ENCODE measurements around the gene CSNK1D.

CSNK1D gene

DNA sequence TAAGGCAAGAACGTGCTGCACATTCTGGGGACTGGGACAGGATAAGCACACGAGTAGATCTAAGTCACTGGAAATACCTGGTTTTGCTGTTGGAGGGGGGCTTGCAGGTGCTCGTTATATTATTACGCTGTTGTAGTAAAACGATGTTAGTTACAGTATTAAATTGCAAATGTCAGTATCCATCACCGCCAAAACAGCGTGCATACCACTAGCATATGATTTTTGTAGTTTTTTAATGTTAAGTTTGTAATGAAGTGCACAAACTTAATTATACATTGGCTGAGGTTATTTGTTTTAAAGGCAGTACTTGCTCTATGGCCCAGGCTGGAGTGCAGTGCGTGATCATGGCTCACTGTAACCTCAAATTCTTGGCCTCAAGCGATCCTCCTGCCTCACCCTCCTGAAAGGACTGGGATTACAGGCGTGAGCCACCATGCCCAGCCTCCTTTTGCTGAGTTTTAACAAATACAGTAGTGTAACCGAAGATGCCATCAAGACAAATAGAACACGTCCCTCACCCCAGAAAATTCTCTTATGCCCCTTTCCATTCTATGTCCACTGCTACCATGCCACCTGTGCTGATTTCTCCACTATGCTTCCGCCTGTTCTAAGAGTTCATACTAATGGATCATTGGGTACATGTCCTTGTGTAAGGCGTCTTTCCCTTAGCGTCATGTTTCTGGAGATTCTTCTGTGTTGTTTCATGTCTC, 20.7 kb upstream of the CSNK1D start:
- no peak for DNase-seq

DNA sequence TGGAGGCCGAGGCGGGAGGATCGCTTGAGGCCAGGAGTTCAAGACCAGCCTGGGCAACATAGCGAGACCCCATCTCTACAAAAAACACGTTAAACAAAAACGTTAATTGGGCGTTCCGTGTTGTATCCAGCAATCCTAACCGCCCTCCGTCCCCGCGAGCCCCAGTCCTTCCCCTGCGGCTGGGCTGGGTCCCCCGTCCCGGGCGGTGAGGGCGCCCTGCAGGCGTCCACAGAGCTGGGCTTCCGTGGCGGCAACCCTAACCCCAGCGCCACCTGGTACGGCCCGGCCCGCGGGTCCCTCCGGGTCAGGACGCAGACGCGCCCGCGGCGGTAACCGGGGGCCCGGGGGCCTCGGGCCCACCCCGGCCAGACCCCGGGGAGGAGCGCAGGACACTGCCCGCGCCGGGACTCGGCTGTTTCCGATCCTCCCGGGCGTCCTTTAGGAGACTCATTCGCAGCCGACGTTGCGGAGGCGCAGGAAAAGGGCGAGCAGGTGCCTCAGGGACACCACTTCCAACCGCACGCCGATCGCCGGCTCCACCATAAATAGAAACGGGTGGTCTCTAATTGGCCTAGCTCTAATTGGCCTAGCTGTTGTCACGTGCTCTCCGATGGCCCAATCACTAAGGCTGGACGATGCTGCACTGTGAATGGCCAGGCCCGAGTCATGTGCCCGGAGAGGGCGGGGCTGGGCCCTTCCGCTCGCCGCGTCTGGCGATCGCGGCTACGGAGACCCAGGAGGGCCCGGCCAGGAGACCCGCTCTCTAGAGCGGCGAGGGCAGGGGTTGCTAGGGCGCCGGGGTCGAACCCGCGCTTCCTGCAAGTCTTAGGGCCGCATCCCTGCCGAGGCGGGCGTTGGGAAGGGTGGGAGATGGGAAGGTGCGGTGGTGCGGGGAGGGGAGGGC, 19.0 kb upstream of the CSNK1D start:
- DNase-seq = peak; percentile 98

DNA sequence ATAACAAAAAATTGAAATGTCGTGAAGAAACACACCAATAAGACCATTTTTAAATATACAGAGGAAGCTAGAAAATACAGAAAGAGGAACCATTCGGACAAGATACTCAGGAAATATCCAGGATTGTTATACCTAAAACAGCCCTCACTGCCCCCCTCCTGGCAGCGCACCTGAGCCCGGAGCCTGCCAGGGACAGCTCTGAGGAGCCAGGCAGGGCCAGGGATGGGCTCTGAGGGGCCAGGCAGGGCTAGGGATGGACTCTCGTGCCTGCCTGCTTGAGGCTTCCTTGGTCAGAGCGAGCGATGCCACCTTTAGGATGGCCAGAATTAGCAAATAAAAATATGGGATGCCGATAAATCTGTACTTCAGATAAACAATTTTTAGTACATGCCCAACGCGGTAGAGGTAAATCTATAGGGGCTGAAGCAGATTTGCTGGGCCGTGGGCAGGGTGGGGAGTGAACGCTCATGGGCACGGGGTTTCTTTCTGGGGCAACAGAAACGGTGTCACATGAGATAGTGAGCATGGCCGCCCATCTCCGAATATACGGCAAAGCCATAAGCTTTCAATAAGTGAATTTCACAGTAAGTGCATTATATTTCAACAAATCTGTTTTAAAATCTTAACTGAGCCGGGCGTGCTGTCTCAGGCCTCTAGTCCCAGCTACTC, 18.2 kb upstream of the CSNK1D start:
- DNase-seq = no peak

DNA sequence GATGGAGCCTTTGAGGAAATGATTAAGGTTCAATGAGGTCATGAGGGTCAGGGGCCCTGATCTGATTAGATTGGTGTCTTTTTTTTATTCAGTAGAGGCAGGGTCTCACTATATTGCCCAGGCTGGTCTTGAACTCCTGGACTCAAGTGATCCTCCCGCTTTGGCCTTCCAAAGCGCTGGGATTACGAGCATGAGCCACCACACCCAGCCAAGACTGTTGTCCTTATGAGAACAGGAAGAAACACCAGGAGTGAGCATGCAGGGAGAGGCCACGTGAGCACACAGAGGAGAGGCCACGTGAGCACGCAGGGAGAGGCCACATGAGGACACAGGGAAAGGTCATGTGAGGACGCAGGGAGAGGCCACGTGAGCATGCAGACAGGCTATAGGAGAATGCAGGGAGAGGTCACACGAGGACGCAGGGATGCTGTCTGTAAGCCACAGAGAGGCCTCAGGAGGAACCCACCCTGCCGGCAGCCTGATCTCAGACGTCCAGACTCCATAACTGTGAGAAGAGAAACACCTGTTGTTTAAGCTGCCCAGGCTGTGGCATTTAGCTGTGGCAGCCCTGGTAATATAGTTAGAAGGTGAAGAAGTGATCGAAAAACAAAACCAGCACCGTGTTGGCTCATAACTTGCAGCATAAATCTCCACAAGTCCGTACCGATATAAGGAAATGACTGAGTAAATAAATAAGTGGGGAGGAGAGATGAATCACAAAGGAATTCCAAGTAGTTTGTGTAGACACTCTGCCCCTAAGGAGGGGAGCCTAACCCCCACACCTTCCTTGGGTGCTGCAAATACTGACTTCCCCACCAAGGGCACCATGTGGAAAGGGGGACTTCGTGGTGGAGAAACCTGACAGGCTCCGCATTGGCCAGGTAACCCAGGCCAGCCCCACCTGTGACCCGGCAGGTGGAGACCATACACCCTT, 14.6 kb upstream of the CSNK1D start:
- DNase-seq = no peak

DNA sequence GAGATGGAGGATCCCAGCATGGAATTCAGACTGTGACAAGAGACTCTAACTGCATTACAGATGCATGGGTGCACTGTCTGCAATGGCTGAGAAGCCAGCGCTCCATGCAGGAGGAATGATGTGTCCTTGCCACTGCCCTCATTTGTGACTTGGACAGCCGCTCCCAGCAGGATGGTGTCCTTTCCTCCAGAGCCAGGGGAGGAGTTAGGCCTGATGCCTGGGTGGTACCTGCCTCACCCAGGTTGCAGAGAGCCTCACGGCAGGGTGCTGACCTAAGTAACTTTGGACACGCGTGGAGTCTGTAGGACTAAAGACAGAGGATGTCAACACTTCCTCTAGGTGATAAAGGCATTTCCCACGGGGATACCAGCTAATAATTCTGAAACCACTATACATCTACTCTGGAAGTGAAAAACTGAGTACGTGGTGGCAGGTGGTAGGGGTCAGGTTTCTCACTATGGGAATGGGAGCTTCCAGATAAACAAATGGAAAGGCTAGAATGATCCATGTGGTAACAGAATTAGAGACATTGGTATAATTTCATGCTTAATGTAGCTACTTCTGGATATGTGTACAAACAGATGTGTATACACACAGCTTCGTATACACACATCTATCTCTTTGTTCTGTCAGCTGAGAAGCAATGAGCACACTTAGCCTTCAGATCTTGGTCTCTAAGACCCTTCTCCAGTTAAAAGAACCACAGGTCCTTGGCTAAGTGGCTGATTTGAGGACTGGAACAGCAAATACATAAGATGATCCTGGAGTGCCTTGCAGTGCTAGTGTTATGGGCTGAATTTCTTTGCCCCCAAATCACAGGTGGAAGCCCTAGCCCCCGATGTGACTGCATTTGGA, 13.7 kb upstream of the CSNK1D start:
- DNase-seq = no peak

DNA sequence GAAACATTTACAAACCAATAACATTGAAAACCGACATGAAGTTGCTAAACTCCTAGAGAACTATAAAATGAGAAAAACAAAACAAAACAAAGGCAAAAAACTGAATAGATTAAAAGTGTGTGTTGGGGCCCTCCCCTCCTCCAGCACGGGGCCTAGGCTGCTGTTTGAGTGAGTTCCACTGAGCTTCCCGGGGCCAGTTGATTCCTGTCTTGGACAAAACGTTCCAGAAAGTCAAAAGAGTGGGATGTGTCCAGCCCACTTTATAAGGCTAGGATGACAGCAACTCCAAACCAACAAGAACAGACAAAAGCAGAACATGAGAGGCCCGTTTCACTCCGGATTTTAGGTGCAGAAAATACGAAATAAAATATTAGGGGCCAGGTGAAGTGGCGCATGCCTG, 11.6 kb upstream of the CSNK1D start:
- no peak for DNase-seq

DNA sequence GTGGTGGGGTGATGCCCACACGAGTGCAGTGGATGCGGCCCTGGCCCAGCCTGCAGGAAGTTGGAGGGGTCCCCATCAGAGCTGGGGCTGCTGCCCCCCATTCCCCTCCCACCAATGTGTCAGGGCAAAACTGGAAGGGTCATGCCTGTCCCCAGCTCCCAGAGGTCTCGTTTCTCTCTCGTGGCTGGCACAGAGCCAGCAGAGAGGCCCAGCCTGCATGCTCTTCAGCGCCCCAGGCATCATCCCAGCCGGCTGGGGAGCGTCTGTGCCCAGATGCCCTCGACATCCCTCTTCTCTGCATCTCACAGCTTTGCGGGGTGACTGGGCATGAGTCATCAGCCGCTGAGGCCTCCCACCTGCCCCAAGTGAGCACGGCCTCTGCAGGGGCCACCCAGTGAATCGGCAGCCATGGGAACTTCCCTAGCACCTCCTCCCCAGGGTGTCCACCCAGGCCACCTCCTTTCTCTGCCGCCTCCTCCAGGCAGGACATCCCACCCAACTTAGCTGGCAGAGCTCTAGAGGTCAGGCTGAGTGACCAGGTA, 9.8 kb upstream of the CSNK1D start:
- no peak for DNase-seq

DNA sequence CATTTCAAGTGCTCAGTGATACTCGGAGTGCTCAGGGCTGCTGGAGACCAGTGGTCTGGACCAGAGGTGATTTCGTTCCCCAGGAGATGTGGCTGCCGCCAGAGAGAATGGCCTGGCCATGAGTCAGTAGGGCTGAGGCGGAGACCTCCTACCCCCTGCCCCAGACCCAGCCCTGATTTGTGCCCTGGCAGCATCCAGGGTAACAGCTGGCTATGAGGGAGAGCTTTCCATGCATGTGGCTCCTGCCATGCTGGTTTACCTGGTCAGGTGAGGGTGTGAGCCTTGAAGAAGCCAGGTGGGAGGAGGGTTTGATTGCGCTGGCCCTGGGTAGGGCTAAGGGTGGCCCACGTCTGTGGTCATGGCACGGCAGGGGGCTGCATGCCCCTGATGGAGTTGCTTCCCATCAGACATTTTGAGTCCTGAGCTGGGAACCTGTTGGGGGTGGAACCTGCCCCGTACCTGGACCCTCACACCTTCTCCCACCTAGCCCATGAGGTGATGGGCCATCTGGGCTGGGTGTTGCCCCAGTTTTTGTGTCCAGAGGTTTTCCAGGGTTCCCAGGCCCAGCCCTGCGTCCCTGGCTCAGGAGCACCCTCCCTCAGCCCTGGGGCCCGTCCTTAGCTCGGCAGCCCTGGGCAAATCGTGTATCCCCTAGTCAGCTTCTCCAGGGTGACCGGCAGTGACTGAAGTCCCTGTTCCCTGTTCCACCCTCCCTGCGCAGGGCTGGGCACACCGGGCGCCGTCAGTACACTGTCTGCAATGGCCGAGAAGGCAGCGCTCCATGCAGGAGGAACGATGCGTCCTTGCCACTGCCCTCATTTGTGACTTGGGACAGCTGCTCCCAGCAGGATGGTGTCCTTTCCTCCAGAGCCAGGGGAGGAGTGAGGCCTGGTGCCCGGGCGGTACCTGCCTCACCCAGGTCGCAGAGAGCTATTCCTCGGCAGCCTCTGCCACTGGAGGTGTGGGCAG, 9.0 kb upstream of the CSNK1D start:
- no peak for DNase-seq

DNA sequence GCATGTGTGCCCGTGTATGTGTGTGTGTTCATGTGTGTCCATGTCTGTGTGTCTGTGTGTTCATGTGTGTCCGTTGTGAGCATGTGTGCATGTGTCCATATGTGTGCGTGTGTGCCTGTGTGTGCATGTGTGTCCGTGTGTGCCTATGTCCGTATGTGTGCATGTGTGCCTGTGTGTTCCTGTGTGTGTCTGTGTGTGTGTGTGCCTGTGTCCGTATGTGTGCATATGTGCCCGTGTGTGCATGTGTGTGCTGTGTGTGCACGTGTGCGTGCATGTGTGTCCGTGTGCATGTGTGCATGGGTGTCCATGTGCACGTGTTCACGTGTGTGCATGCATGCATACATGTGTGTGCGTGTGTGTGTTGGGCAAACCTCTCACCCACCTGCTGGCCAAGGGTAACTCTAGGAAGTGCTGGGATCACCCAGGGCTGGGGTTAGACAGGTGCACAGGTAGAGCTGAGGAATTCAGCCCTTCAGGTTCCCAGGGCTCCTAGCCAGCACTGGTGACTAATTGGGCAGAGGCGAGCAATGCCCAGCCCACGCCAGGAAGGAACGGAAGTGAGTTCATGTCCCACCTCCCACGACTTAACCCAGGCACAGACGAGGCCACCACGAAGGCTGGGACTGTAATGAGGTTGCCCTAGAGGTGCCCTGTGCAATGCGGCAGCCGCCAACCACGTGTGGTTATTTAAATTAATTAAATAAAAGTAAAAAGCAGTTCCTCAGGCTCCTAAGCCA, 8.2 kb upstream of the CSNK1D start:
- DNase-seq = no peak

DNA sequence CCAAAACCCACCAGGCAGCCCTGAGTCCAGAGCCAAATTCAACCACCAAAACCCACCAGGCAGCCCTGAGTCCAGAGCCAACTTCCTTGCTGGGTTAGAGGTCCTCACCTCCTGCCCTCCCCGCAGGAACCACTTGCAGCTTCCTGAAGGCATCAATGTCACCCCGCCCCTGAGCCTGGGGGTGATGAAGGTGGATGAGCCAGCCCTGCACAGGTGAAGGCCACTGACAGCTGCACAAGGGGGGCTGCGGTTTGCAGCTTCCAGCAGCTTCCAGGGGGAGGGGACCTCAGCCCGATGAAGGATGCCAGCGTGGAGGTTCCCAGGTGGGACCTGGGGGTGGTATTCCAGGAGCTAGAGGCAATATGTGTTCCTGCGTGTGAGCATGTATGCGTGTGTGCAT, 7.6 kb upstream of the CSNK1D start:
- DNase-seq = no peak

DNA sequence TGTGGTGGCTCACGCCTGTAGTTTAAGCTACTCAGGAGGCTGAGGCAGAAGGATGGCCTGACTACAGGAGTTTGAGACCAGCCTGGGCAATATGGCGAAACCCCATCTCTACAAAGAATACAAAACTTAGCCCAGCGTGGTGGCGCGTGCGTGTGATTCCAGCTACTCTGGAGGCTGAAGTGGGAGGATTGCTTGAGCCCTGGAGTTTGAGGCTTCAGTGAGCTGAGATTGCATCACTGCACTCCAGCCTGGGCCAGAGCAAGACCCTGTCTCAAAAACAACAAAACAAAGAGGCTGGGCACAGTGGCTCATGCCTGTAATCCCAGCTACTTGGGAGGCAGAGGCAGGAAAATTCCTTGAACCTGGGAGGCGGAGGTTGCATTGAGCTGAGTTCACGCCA, 7.0 kb upstream of the CSNK1D start:
- DNase-seq = no peak

DNA sequence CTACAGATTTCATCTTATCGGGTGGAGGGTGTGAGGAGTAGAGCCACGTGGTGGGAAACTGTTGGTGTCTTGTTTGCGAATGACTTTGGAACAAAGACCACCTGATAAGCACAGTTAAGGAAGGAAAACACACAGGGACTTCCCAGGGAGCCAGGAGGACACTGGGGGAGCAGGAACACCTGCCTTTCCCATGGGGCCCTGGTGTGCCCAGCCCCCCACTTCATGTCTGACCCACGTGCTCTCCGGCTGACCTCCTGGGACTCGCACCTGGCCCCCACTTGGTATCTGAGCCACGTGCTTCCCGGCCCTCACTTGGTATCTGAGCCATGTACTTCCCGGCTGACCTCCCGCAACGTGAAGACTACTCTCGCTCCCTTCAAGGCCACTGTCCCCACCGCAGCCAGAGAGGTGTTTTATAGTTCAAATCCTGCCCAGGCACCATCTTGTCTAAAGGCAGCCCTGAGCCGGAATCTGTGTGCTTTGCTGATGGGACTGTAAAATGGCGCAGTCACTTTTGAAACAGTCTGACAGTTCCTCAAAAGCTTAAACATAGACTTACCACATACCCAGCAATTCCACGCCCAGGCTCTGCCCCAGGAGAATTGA, 5.4 kb upstream of the CSNK1D start:
- no peak for DNase-seq

DNA sequence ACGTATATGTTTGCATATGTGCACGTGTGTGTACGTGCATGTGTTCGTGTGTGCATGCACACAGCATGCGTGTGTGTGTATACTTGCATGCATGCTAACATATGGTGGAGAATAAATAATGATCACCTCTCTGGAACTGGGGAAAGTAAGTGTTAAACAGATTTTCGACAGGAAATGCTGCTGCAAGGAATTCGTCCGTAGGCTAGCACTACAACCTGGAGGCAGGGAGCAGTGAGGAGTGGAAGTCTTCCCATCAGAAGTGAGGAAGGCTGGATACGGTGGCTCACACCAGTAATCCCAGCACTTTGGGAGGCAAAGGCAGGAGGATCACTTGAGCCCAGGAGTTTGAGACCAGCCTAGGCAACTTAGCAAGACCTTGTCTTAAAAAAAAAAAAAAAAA, 4.8 kb upstream of the CSNK1D start:
- DNase-seq = no peak

DNA sequence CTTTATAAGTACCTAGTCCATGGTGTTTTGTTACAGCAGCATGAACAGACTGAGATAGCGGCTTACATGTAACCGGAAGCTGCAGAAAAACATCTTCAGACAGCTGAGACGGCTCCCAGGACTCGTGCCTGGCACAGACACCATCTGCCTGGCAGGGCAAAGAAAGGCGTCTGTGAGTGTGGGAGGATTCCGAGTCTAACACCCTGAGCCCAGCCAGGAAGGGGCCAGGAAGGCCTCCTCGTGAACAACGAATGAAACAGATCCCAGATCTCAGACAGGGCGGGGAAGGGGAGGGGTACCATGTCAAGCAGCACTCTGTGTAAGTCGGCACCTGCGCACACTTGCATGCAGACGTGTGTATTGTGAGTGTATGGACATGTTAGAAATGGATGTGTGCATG, 4.4 kb upstream of the CSNK1D start:
- DNase-seq = no peak

DNA sequence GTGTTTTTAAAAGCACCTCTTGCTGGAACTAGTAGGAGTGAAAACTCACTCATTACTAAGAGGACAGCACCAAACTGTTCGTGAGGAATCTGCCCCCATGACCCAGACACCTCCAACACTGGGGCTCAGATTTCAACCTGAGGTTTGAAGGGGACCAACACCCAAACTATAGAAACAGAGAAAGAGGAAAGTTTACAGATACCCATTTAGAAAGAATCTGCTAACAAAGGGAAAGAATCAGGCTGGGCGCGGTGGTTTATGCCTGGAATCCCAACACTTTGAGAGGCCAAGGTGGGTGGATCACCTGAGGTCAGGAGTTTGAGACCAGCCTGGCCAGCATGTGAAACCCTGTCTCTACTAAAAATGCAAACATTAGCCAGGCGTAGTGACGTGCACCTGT, 3.4 kb upstream of the CSNK1D start:
- DNase-seq = no peak

DNA sequence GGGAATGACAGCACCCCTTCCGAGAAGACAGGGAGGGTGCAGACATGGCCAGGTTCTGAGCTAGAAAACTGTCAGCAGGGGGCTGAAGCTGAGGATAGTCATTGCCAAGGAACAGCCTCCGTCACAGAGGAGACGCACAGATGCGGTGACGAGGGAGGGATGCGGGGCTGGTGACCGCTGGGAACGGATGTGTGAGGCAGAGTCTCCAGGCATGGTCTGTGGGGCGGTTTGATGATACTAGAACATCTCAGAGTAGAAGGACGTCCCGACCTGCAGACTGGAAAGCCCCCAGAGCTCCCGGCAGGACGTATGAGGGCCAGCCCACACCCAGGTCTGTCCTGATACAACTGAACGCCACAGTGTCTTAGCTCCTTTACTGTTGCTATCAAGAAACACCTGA, 1.8 kb upstream of the CSNK1D start:
- no peak for DNase-seq

DNA sequence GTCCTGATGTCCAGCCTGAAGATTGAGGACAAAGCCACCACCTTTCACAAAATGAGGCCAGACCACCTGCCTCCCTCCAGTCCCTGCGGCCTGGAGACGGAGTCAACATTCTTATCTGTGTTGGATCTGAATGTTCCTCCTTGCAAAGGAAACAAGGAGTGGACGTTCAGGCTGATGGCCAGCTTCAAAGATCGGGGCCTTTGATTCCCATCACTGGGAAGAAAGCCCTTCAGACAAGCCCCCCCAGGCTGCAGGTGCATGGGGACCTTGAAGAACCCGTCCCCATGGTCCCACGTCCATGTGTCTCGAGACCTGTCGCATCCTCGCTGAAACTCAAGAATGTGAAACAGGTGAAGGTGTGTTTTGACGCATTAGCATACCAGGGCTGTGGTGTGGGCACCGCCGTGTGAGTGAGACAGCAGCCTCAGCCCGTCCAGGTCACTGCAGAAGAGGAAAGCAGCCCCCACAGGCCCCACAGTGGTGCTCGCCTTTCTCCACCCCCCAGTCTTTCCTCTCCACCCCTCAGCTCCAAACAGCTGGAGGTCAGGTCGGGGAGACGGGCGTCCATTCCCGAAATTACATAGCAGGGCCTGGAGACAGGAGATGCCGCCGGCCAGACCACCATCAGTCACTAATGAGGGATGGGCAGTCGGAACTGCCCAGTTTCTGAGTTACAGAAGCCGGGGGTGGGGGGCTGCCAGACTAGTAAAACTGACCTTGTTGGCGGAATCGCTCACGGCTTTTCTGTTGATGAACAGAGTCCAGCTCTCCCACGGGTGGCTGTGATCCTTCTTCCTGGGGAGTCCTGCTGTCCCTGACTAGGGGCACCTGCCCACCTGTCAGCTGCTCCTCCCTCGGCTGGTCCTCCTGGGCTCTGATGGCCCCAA, 877 bp upstream of the CSNK1D start:
- DNase-seq = no peak

Data from NCI-H526 treated with DMSO at 0.1 percent for 48 hours (cell line).